Subcutaneous adipose tissue (tissue), 4 donors: ENCODE results near the gene OPRM1. TPM values are rescaled to one million over a fixed set of nuclear protein-coding genes. Genes with fewer than 3 reads are reported as not detected.

ENCODE experiments used
- CTCF ChIP-seq: fragments of 450-650 bp; IDR thresholded peaks from one replicate; pipeline ENCODE4 v1.5.1; 2016; ENCODE audit warnings: low read depth, mild to moderate bottlenecking, control low read depth, antibody characterized with exemption, moderate library complexity
- total RNA-seq, 4 donors: library from RNA; depleted of rRNA; stranded (reverse); fragments of >200 nt; gene quantifications; one replicate each; pipeline ENCODE4 v1.1.0, GENCODE V29; 2016

Gene OPRM1
- total RNA-seq, 4 donors from 2014 or later = not detected

- no peak for TF ChIP-seq CTCF
Measured at GRCh38 chr6:154123155-154123956, 84.3 kb downstream of the OPRM1 start.

GRCh38 chr6:154125421-154125820 lies 86.4 kb downstream of the OPRM1 start:
- no peak for TF ChIP-seq CTCF

- TF ChIP-seq CTCF = no peak
Measured at GRCh38 chr6:154127657-154128056, 88.6 kb downstream of the OPRM1 start.

- no peak for TF ChIP-seq CTCF
Measured at GRCh38 chr6:154134471-154135147, 95.6 kb downstream of the OPRM1 start.

GRCh38 chr6:154138793-154139192 lies 99.8 kb downstream of the OPRM1 start:
- no peak for TF ChIP-seq CTCF

- TF ChIP-seq CTCF = no peak
Measured at GRCh38 chr6:154139892-154140291, 100.9 kb downstream of the OPRM1 start.

GRCh38 chr6:154140743-154141142 lies 101.7 kb downstream of the OPRM1 start:
- TF ChIP-seq CTCF = no peak
